Keratinocyte (primary cell): ENCODE data around the gene GLIPR1L1. TPM values are rescaled to one million over a fixed set of nuclear protein-coding genes. Genes with fewer than 3 reads are reported as not detected.

Source experiments
- DNase-seq: peaks from one replicate; pipeline ENCODE4 v3.0.0-alpha.2; 2011; ENCODE audit warnings: low read depth, missing footprints, low spot score
- FAIRE-seq: peaks from 2 replicates; lab custom pipeline; 2011; peaks lifted over from hg19 to GRCh38; lab: Jason Lieb, UNC
- H2AFZ ChIP-seq: 2 replicates; pipeline ENCODE4 v1.6.0; 2012; ENCODE audit warnings: low read length, control low read depth, inconsistent platforms; ENCODE audit not compliant: control insufficient read depth
- H3K27ac ChIP-seq: 2 replicates; pipeline ENCODE4 v1.5.1; 2011; ENCODE audit warnings: low read length; ENCODE audit not compliant: control insufficient read depth, insufficient read depth
- H3K27me3 ChIP-seq: 3 replicates; pipeline ENCODE4 v1.6.0; 2011; ENCODE audit warnings: low read length; ENCODE audit not compliant: control insufficient read depth, insufficient read depth; ENCODE audit errors: extremely low read depth
- H3K36me3 ChIP-seq, 2 experiments: 2 replicates in 1 of 2; 3 replicates in 1 of 2; pipeline ENCODE4 v1.5.1; 2011; ENCODE audit warnings: low read length in 2 of 2, mild to moderate bottlenecking in 1 of 2; ENCODE audit not compliant: control insufficient read depth in 2 of 2, insufficient read depth in 2 of 2; ENCODE audit errors: extremely low read depth in 1 of 2
- H3K4me1 ChIP-seq: 3 replicates; pipeline ENCODE4 v1.5.1; 2011; ENCODE audit warnings: low read length; ENCODE audit not compliant: control insufficient read depth, insufficient read depth; ENCODE audit errors: extremely low read depth
- H3K4me2 ChIP-seq: 3 replicates; pipeline ENCODE4 v1.6.0; 2011; ENCODE audit warnings: low read depth, low read length; ENCODE audit not compliant: control insufficient read depth, insufficient read depth; ENCODE audit errors: extremely low read depth
- H3K4me3 ChIP-seq, 3 experiments: fragments of 200-600 bp in 1 of 3; sonication (generic) in 1 of 3; 2 replicates in 2 of 3; 3 replicates in 1 of 3; pipeline ENCODE4 v1.5.1; 2011 to 2016; ENCODE audit warnings: low read length in 3 of 3, mild to moderate bottlenecking in 3 of 3, control low read depth in 2 of 3, inconsistent platforms in 1 of 3, low read depth in 1 of 3, mixed read lengths in 1 of 3, mixed run types in 1 of 3, moderate library complexity in 1 of 3; ENCODE audit not compliant: control insufficient read depth in 2 of 3, insufficient read depth in 2 of 3; ENCODE audit errors: extremely low read depth in 1 of 3
- H3K79me2 ChIP-seq: 2 replicates; pipeline ENCODE4 v1.6.0; 2012; ENCODE audit warnings: low read length; ENCODE audit not compliant: control insufficient read depth, insufficient read depth
- H3K9ac ChIP-seq: 3 replicates; pipeline ENCODE4 v1.6.0; 2011; ENCODE audit warnings: low read length; ENCODE audit not compliant: control insufficient read depth, insufficient read depth; ENCODE audit errors: extremely low read depth
- H3K9me1 ChIP-seq: 3 replicates; pipeline ENCODE4 v1.6.0; 2011; ENCODE audit warnings: low read length; ENCODE audit not compliant: control insufficient read depth, insufficient read depth; ENCODE audit errors: extremely low read depth
- H3K9me3 ChIP-seq: 2 replicates; pipeline ENCODE4 v1.5.1; 2012; ENCODE audit warnings: low read depth, low read length; ENCODE audit not compliant: control insufficient read depth
- H4K20me1 ChIP-seq: 3 replicates; pipeline ENCODE4 v1.6.0; 2011; ENCODE audit warnings: low read length; ENCODE audit not compliant: control insufficient read depth, insufficient read depth; ENCODE audit errors: extremely low read depth
- CTCF ChIP-seq, 3 experiments: IDR thresholded peaks in 1 of 3; conservative IDR thresholded peaks in 1 of 3; optimal IDR thresholded peaks in 1 of 3; 2 replicates in 2 of 3; 3 replicates in 1 of 3; pipeline versions ENCODE3 to v1.5.1; 2011; ENCODE audit warnings: low read length in 3 of 3, mild to moderate bottlenecking in 3 of 3, moderate library complexity in 2 of 3, control low read depth in 1 of 3, inconsistent platforms in 1 of 3; ENCODE audit not compliant: insufficient read depth in 2 of 3; ENCODE audit errors: extremely low read depth in 1 of 3
- EZH2 ChIP-seq: IDR thresholded peaks from one replicate; pipeline ENCODE4 v1.6.1; 2012; ENCODE audit warnings: inconsistent platforms, mild to moderate bottlenecking, low read length, moderate library complexity
- dilution Hi-C: fragments of 300-500 bp; cut with MboI; formaldehyde crosslinking; loops from one replicate; pipeline ENCODE4 v1.7.0; 2020; ENCODE audit warnings: low sequenced_read_pairs; ENCODE audit not compliant: extremely low pct_ligation_motif_present
- polyA plus RNA-seq, 5 experiments: library from polyadenylated mRNA; depleted of rRNA in 3 of 5; stranded (reverse) in 3 of 5; stranded (forward) in 1 of 5; unstranded in 1 of 5; fragments of >200 nt; gene quantifications; 1 replicate in 1 of 5; 2 replicates in 3 of 5; 3 replicates in 1 of 5; pipeline versions ENCODE4 v1.2.1 to v1.2.3, GENCODE V29; 2011 to 2012; ENCODE audit warnings: missing spikeins in 2 of 5, low read depth in 1 of 5, low replicate concordance in 1 of 5

The GLIPR1L1 gene
- polyA plus RNA-seq, 1 donor (not counting 4 experiments of a cell fraction or from before 2014, with no cell fraction given), result not detected

DNA sequence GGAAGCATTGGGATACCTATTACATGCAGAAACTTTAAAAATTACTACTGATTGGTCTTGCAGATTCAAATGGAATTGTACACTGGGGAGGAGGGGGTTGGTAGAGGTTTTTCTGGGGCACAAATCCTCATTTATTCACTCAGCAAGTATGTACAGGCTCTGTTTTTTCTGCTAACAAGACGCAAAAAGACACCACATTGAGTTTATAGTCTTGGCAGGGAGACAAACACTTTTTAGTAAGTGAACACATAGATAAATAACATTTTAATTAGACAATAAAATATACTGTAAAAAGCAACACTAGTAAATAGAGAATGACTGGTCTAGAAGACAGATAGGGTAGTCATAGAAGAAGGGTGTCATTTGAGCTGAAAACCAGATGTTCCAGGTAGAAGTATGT, 80.2 kb downstream of the GLIPR1L1 start:
- Histone ChIP-seq H3K9me1 (no peaks in the 10 kb centered on the region), H3K36me3 (no peaks in the 10 kb centered on the region), H3K4me3 (no peak overlapping the region), H2AFZ (no peak overlapping the region), H3K4me1 (no peaks in the 10 kb centered on the region), H3K9me3 (no peaks in the 10 kb centered on the region), H3K4me2 (no peak overlapping the region), H3K9ac (no peak overlapping the region), H4K20me1 (no peaks in the 10 kb centered on the region), H3K79me2 (no peaks in the 10 kb centered on the region), H3K27ac (no peak overlapping the region), H3K27me3 (no peaks in the 10 kb centered on the region)
- TF ChIP-seq CTCF (optimal IDR thresholded peaks at IDR 0.05 in 1 of 3, IDR thresholded peaks at IDR 0.05 in 1 of 3, conservative IDR thresholded peaks at IDR 0.05 in 1 of 3; ENCODE audit: extremely low read depth in 1 of 3, insufficient read depth in 2 of 3, low read length in 3 of 3) (no peak), EZH2 (no peak)
- DNase-seq (no peak), FAIRE-seq (no peak)
- dilution Hi-C loops, result no loop called here

DNA sequence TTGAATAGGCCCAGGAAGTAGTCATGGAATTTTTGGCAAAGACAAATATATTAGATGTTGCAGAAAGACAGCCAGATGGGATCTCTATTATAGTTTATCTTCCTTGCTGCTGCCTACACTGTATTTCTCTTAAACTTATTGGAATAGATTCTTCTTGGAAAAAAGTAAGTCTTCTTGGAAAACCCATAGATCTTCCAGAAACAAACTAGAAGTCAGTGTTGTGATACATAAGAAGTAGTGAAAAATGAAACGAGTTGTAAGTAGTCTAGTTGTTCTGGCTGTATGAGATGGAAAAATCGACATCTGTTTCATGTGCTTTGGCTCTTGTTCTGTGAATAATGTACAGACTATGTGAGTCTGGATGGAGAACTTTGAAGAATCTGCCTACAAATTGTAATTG, 85.4 kb downstream of the GLIPR1L1 start:
- dilution Hi-C loops, result no loop called here
- Histone ChIP-seq H3K9me1 (no peaks in the 10 kb centered on the region), H3K4me2 (no peak overlapping the region), H3K9ac (no peak overlapping the region), H3K27me3 (no peaks in the 10 kb centered on the region), H3K9me3 (no peaks in the 10 kb centered on the region), H3K27ac (no peak overlapping the region), H3K4me3 (no peak overlapping the region), H3K36me3 (no peaks in the 10 kb centered on the region), H2AFZ (no peak overlapping the region), H4K20me1 (no peaks in the 10 kb centered on the region), H3K4me1 (no peaks in the 10 kb centered on the region), H3K79me2 (no peaks in the 10 kb centered on the region)
- FAIRE-seq, result no peak
- DNase-seq, result no peak
- TF ChIP-seq CTCF (optimal IDR thresholded peaks at IDR 0.05 in 1 of 3, IDR thresholded peaks at IDR 0.05 in 1 of 3, conservative IDR thresholded peaks at IDR 0.05 in 1 of 3; ENCODE audit: extremely low read depth in 1 of 3, insufficient read depth in 2 of 3, low read length in 3 of 3), result no peak
- no peak for TF ChIP-seq EZH2

Other genes with a start within 250 kb of the GLIPR1L1 start
- not detected in 3 replicates for gene KCNC2, start 124.8 kb upstream of the GLIPR1L1 start, polyA plus RNA-seq
- gene CAPS2, start 4.3 kb upstream of the GLIPR1L1 start, polyA plus RNA-seq, result 1.5 to 2.2 TPM (median 2.0 TPM) in 3 replicates
- gene GLIPR1L2, start 56.4 kb downstream of the GLIPR1L1 start, polyA plus RNA-seq, result 0.29 to 0.66 TPM (median 0.41 TPM) in 3 replicates
- 6.3 to 18.1 TPM (median 10.2 TPM) in 3 replicates for gene GLIPR1, start 146.1 kb downstream of the GLIPR1L1 start, polyA plus RNA-seq
- gene KRR1, start 176.9 kb downstream of the GLIPR1L1 start, polyA plus RNA-seq, result 32.7 to 74.7 TPM (median 58.3 TPM) in 3 replicates